ENCODE data around the gene PLPPR1.

The PLPPR1 gene

GRCh38 chr9:101047848-101048397 lies 19.4 kb downstream of the PLPPR1 start:
- in situ Hi-C loops (cut with HindIII; ENCODE audit: low sequenced_read_pairs): no loop called here

GRCh38 chr9:101050650-101051049 lies 22.1 kb downstream of the PLPPR1 start:
- in situ Hi-C loops (cut with HindIII; ENCODE audit: low sequenced_read_pairs): no loop called here

GRCh38 chr9:101054657-101055056 lies 26.1 kb downstream of the PLPPR1 start:
- in situ Hi-C loops (cut with HindIII; ENCODE audit: low sequenced_read_pairs): no loop called here

- in situ Hi-C loops (cut with HindIII; ENCODE audit: low sequenced_read_pairs): no loop called here
Measured at GRCh38 chr9:101055516-101055915, 27.0 kb downstream of the PLPPR1 start.

- in situ Hi-C loops (cut with HindIII; ENCODE audit: low sequenced_read_pairs): no loop called here
Measured at GRCh38 chr9:101062686-101063085, 34.2 kb downstream of the PLPPR1 start.

GRCh38 chr9:101063192-101063591 lies 34.7 kb downstream of the PLPPR1 start:
- in situ Hi-C loops (cut with HindIII; ENCODE audit: low sequenced_read_pairs): no loop called here

GRCh38 chr9:101064206-101064605 lies 35.7 kb downstream of the PLPPR1 start:
- in situ Hi-C loops (cut with HindIII; ENCODE audit: low sequenced_read_pairs): no loop called here

- in situ Hi-C loops (cut with HindIII; ENCODE audit: low sequenced_read_pairs): no loop called here
Measured at GRCh38 chr9:101065930-101066329, 37.4 kb downstream of the PLPPR1 start.

GRCh38 chr9:101068696-101069095 lies 40.2 kb downstream of the PLPPR1 start:
- in situ Hi-C loops (cut with HindIII; ENCODE audit: low sequenced_read_pairs): no loop called here

- in situ Hi-C loops (cut with HindIII; ENCODE audit: low sequenced_read_pairs): no loop called here
Measured at GRCh38 chr9:101072259-101072658, 43.7 kb downstream of the PLPPR1 start.

GRCh38 chr9:101073122-101073521 lies 44.6 kb downstream of the PLPPR1 start:
- in situ Hi-C loops (cut with HindIII; ENCODE audit: low sequenced_read_pairs): no loop called here

GRCh38 chr9:101081641-101082040 lies 53.1 kb downstream of the PLPPR1 start:
- in situ Hi-C loops (cut with HindIII; ENCODE audit: low sequenced_read_pairs): no loop called here

GRCh38 chr9:101083448-101084202 lies 55.1 kb downstream of the PLPPR1 start:
- in situ Hi-C loops (cut with HindIII; ENCODE audit: low sequenced_read_pairs): no loop called here

GRCh38 chr9:101087426-101087825 lies 58.9 kb downstream of the PLPPR1 start:
- in situ Hi-C loops (cut with HindIII; ENCODE audit: low sequenced_read_pairs): no loop called here

GRCh38 chr9:101092922-101093321 lies 64.4 kb downstream of the PLPPR1 start:
- in situ Hi-C loops (cut with HindIII; ENCODE audit: low sequenced_read_pairs): no loop called here

- in situ Hi-C loops (cut with HindIII; ENCODE audit: low sequenced_read_pairs): no loop called here
Measured at GRCh38 chr9:101093620-101094019, 65.1 kb downstream of the PLPPR1 start.

GRCh38 chr9:101094686-101095085 lies 66.2 kb downstream of the PLPPR1 start:
- in situ Hi-C loops (cut with HindIII; ENCODE audit: low sequenced_read_pairs): no loop called here

- in situ Hi-C loops (cut with HindIII; ENCODE audit: low sequenced_read_pairs): no loop called here
Measured at GRCh38 chr9:101097210-101097609, 68.7 kb downstream of the PLPPR1 start.

- in situ Hi-C loops (cut with HindIII; ENCODE audit: low sequenced_read_pairs): no loop called here
Measured at GRCh38 chr9:101098392-101098791, 69.9 kb downstream of the PLPPR1 start.

- in situ Hi-C loops (cut with HindIII; ENCODE audit: low sequenced_read_pairs): no loop called here
Measured at GRCh38 chr9:101114317-101114716, 85.8 kb downstream of the PLPPR1 start.

- in situ Hi-C loops (cut with HindIII; ENCODE audit: low sequenced_read_pairs): no loop called here
Measured at GRCh38 chr9:101115102-101115501, 86.6 kb downstream of the PLPPR1 start.

GRCh38 chr9:101117161-101117560 lies 88.6 kb downstream of the PLPPR1 start:
- in situ Hi-C loops (cut with HindIII; ENCODE audit: low sequenced_read_pairs): no loop called here

All from DLD1 (cell line).